MM.1S (cell line): ENCODE data around the gene MAGI1.
"Not testable (repeated sequence)": the region's sequence is repeated elsewhere in the genome, so short reads cannot be mapped to it uniquely, and the experiment has no call there.

ENCODE experiments used
- DNase-seq: peaks from one replicate; pipeline ENCODE4 v3.0.0-alpha.2; 2015
- H2AFZ ChIP-seq: fragments of 300-600 bp; sonication (generic); 2 replicates; pipeline ENCODE4 v1.6.0; 2016; ENCODE audit warnings: antibody characterized with exemption, low read length
- H3F3A ChIP-seq: fragments of 300-600 bp; sonication (generic); 2 replicates; pipeline ENCODE4 v1.6.1; 2016; ENCODE audit warnings: mild to moderate bottlenecking, antibody characterized with exemption, low read length, moderate library complexity, mixed read lengths; ENCODE audit not compliant: insufficient read depth
- H3K27ac ChIP-seq: fragments of 300-600 bp; sonication (generic); 2 replicates; pipeline ENCODE4 v1.5.1; 2016; ENCODE audit warnings: mild to moderate bottlenecking, low read length
- H3K27me3 ChIP-seq: fragments of 300-600 bp; sonication (generic); replicated peaks from 2 replicates; pipeline ENCODE4 v1.6.0; 2016; ENCODE audit warnings: low read length; ENCODE audit not compliant: insufficient read depth
- H3K36me3 ChIP-seq: fragments of 300-600 bp; sonication (generic); replicated peaks from 2 replicates; pipeline ENCODE4 v1.6.1; 2016; ENCODE audit warnings: mild to moderate bottlenecking, low read length, mixed read lengths; ENCODE audit not compliant: insufficient read depth
- H3K4me1 ChIP-seq: fragments of 300-600 bp; sonication (generic); 2 replicates; pipeline ENCODE4 v1.6.1; 2016; ENCODE audit warnings: low read length, mixed read lengths
- H3K4me2 ChIP-seq: fragments of 300-600 bp; sonication (generic); 2 replicates; pipeline ENCODE4 v1.6.0; 2016; ENCODE audit warnings: low read depth, low read length
- H3K4me3 ChIP-seq: fragments of 300-600 bp; sonication (generic); 2 replicates; pipeline ENCODE4 v1.5.1; 2016; ENCODE audit warnings: low read length, mixed read lengths
- H3K79me2 ChIP-seq: fragments of 300-600 bp; sonication (generic); 2 replicates; pipeline ENCODE4 v1.6.1; 2016; ENCODE audit warnings: mixed run types, low read length, mixed read lengths
- H3K9ac ChIP-seq: fragments of 300-600 bp; sonication (generic); 2 replicates; pipeline ENCODE4 v1.6.1; 2016; ENCODE audit warnings: low read length, mixed read lengths
- H3K9me2 ChIP-seq: fragments of 300-600 bp; sonication (generic); replicated peaks from 2 replicates; pipeline ENCODE4 v1.6.1; 2016; ENCODE audit warnings: mild to moderate bottlenecking, low read length, mixed read lengths; ENCODE audit not compliant: insufficient read depth
- H3K9me3 ChIP-seq: fragments of 300-600 bp; sonication (generic); replicated peaks from 2 replicates; pipeline ENCODE4 v1.6.1; 2016; ENCODE audit warnings: mild to moderate bottlenecking, low read length, mixed read lengths; ENCODE audit not compliant: insufficient read depth
- H4K20me1 ChIP-seq: fragments of 300-600 bp; sonication (generic); 2 replicates; pipeline ENCODE4 v1.6.1; 2016; ENCODE audit warnings: mild to moderate bottlenecking, low read length, moderate library complexity, mixed read lengths; ENCODE audit not compliant: insufficient read depth
- CTCF ChIP-seq: fragments of 300-600 bp; sonication (generic); IDR thresholded peaks from 2 replicates; pipeline ENCODE4 v1.5.1; 2016; ENCODE audit warnings: antibody characterized with exemption, low read length, mixed read lengths
- EZH2 ChIP-seq: fragments of 300-600 bp; sonication (generic); optimal IDR thresholded peaks from 2 replicates; pipeline ENCODE3; 2017; ENCODE audit warnings: low read depth, mild to moderate bottlenecking, antibody characterized with exemption, low read length, mixed read lengths
- EZH2phosphoT487 ChIP-seq: fragments of 300-600 bp; sonication (generic); IDR thresholded peaks from 2 replicates; pipeline ENCODE4 v1.6.1; 2018; ENCODE audit warnings: antibody characterized with exemption, low read length

MAGI1 gene

GRCh38 chr3:65894679-65895453, 143.9 kb downstream of the MAGI1 start:
- H3K36me3 ChIP-seq = no peaks in the 10 kb centered on the region
- H3K9me3 ChIP-seq = no peaks in the 10 kb centered on the region
- H3K4me1 ChIP-seq = no peaks in the 10 kb centered on the region
- no peaks in the 10 kb centered on the region for H3K9me2 ChIP-seq
- H3K27ac ChIP-seq = no peak overlapping the region
- no peaks in the 10 kb centered on the region for H3F3A ChIP-seq
- H3K4me3 ChIP-seq = no peak overlapping the region
- H3K9ac ChIP-seq = no peak overlapping the region
- no peak overlapping the region for H2AFZ ChIP-seq
- H3K4me2 ChIP-seq = no peak overlapping the region
- H3K27me3 ChIP-seq = no peaks in the 10 kb centered on the region
- DNase-seq = no peak
- no peaks in the 10 kb centered on the region for H4K20me1 ChIP-seq
- no peaks in the 10 kb centered on the region for H3K79me2 ChIP-seq
- TF ChIP-seq EZH2phosphoT487 = no peak

GRCh38 chr3:65894126-65894525, 144.6 kb downstream of the MAGI1 start:
- Histone ChIP-seq H3K9me3 (no peaks in the 10 kb centered on the region), H3K4me1 (peaks cover 4% of the 10 kb centered on the region; the same call in 1 of the 2 replicates), H3K4me2 (no peak overlapping the region), H3K27me3 (no peaks in the 10 kb centered on the region), H3K36me3 (no peaks in the 10 kb centered on the region), H3K9ac (no peak overlapping the region), H4K20me1 (no peaks in the 10 kb centered on the region), H3F3A (peaks cover 7% of the 10 kb centered on the region; the same call in 1 of the 2 replicates), H3K4me3 (no peak overlapping the region), H3K27ac (no peak overlapping the region), H2AFZ (no peak overlapping the region), H3K79me2 (no peaks in the 10 kb centered on the region), H3K9me2 (no peaks in the 10 kb centered on the region)
- TF ChIP-seq EZH2phosphoT487 = no peak
- no peak for TF ChIP-seq EZH2
- no peak for TF ChIP-seq CTCF
- no peak for DNase-seq

- Histone ChIP-seq H3K9me3 (no peaks in the 10 kb centered on the region), H3K4me1 (peaks cover 4% of the 10 kb centered on the region; the same call in 1 of the 2 replicates), H3K4me3 (no peak overlapping the region), H3F3A (peaks cover 11% of the 10 kb centered on the region), H2AFZ (no peak overlapping the region), H3K9ac (no peak overlapping the region), H3K9me2 (no peaks in the 10 kb centered on the region), H3K36me3 (no peaks in the 10 kb centered on the region), H4K20me1 (no peaks in the 10 kb centered on the region), H3K79me2 (no peaks in the 10 kb centered on the region), H3K27me3 (no peaks in the 10 kb centered on the region), H3K4me2 (no peak overlapping the region), H3K27ac (no peak overlapping the region)
- no peak for DNase-seq
- TF ChIP-seq EZH2phosphoT487 = no peak
- no peak for TF ChIP-seq EZH2
- TF ChIP-seq CTCF = no peak
Observed at GRCh38 chr3:65893631-65894030, 145.1 kb downstream of the MAGI1 start.

GRCh38 chr3:65891477-65891876, 147.2 kb downstream of the MAGI1 start:
- H4K20me1 ChIP-seq, H3K36me3 ChIP-seq, H3K4me3 ChIP-seq, H3K4me2 ChIP-seq, H3K27ac ChIP-seq, H3K9me2 ChIP-seq, H2AFZ ChIP-seq, H3K27me3 ChIP-seq, H3K4me1 ChIP-seq, H3K9ac ChIP-seq, DNase-seq, H3K9me3 ChIP-seq, H3K79me2 ChIP-seq: not testable (repeated sequence)
- H3F3A ChIP-seq = peaks cover 14% of the 10 kb centered on the region
